HG02938 (cell line): ENCODE data around the gene CRACR2A.

Source experiments
- ATAC-seq: cut with Tn5 transposase; IDR thresholded peaks from one replicate; pipeline ENCODE4 v1.9.1; 2021; ENCODE audit warnings: mild to moderate bottlenecking, moderate library complexity; ENCODE audit not compliant: unreplicated experiment

The CRACR2A gene

GRCh38 chr12:3752741-3753486 lies at the start of gene CRACR2A:
CRACR2A (minus strand) TSS chr12:3753109; CDS start chr12:3696999, 56,110 bp downstream.
- peak; percentile 59 for ATAC-seq

- no peak for ATAC-seq
Observed at GRCh38 chr12:3797531-3798048, 44.7 kb upstream of the CRACR2A start.

- no peak for ATAC-seq
Observed at GRCh38 chr12:3795492-3796133, 42.7 kb upstream of the CRACR2A start.

GRCh38 chr12:3795066-3795465 lies 42.2 kb upstream of the CRACR2A start:
- ATAC-seq, result no peak

GRCh38 chr12:3792623-3793288 lies 39.8 kb upstream of the CRACR2A start:
- ATAC-seq, result no peak

- no peak for ATAC-seq
Observed at GRCh38 chr12:3791256-3791874, 38.5 kb upstream of the CRACR2A start.

- ATAC-seq, result no peak
Observed at GRCh38 chr12:3790642-3791041, 37.7 kb upstream of the CRACR2A start.

- no peak for ATAC-seq
Observed at GRCh38 chr12:3789838-3790237, 36.9 kb upstream of the CRACR2A start.

- ATAC-seq, result no peak
Observed at GRCh38 chr12:3777206-3777809, 24.4 kb upstream of the CRACR2A start.

- no peak for ATAC-seq
Observed at GRCh38 chr12:3775385-3776035, 22.6 kb upstream of the CRACR2A start.

GRCh38 chr12:3772380-3772779 lies 19.5 kb upstream of the CRACR2A start:
- no peak for ATAC-seq

- no peak for ATAC-seq
Observed at GRCh38 chr12:3771853-3772252, 18.9 kb upstream of the CRACR2A start.

GRCh38 chr12:3770891-3771290 lies 18.0 kb upstream of the CRACR2A start:
- ATAC-seq, result no peak

- no peak for ATAC-seq
Observed at GRCh38 chr12:3768911-3769447, 16.1 kb upstream of the CRACR2A start.

- no peak for ATAC-seq
Observed at GRCh38 chr12:3761116-3761735, 8.3 kb upstream of the CRACR2A start.

GRCh38 chr12:3759878-3760277 lies 7.0 kb upstream of the CRACR2A start:
- no peak for ATAC-seq

GRCh38 chr12:3757261-3757660 lies 4.4 kb upstream of the CRACR2A start:
- ATAC-seq, result no peak

GRCh38 chr12:3755898-3756297 lies 3.0 kb upstream of the CRACR2A start:
- ATAC-seq, result no peak

- ATAC-seq, result no peak
Observed at GRCh38 chr12:3753544-3754284, 805 bp upstream of the CRACR2A start.
